K562 (cell line): ENCODE measurements around the gene GTPBP1. TPM values are rescaled to one million over a fixed set of nuclear protein-coding genes. Genes with fewer than 3 reads are reported as not detected.

ENCODE experiments used
- ATAC-seq: fragments of 200-7000 bp; cut with Tn5 transposase; 3 replicates; pipeline ENCODE4 v1.9.1; 2020; ENCODE audit warnings: moderate library complexity
- BruUV-seq: library from RNA; stranded (reverse); fragments of 400-500 nt; replicated peaks from 2 replicates; lab custom pipeline; 2021; lab: Mats Ljungman, UMichigan
- CTCF ChIA-PET: fragments of 300-600 bp; formaldehyde crosslinking; extraction: SDS; loops from one replicate; lab custom pipeline; 2021; ENCODE audit warnings: low intra/inter-chr PET ratio; lab: Yijun Ruan, JAX
- POLR2A ChIA-PET: fragments of 300-600, 350-650 bp; sonication (Branson Sonifier 250); formaldehyde crosslinking; extraction: SDS; loops from one replicate; lab custom pipeline; 2021; ENCODE audit warnings: antibody characterized with exemption, inconsistent platforms; lab: Yijun Ruan, JAX
- DNase-seq, 4 experiments: peaks; one replicate each; pipeline versions ENCODE4 v3.0.0 to v3.0.0-alpha.2; 2011 to 2018; ENCODE audit warnings: low spot score in 3 of 4, mixed read lengths in 3 of 4; ENCODE audit errors: extremely low read depth in 1 of 4
- FAIRE-seq: peaks from 2 replicates; lab custom pipeline; 2011; peaks lifted over from hg19 to GRCh38; lab: Jason Lieb, UNC
- H2AFZ ChIP-seq: 2 replicates; pipeline ENCODE4 v1.6.0; 2011; ENCODE audit warnings: low read depth, low read length, control low read depth, inconsistent platforms
- H3K27ac ChIP-seq: fragments of 200-600 bp; 3 replicates; pipeline ENCODE4 v1.8.0; 2011; ENCODE audit warnings: low read depth, mild to moderate bottlenecking, control low read depth, inconsistent platforms, low read length, moderate library complexity, mixed read lengths; ENCODE audit errors: extremely low read depth
- H3K27me3 ChIP-seq, 2 experiments: fragments of 300-600 bp in 1 of 2; 2 replicates in 1 of 2; 3 replicates in 1 of 2; pipeline versions ENCODE4 v1.6.0 to v1.8.0; 2011; ENCODE audit warnings: inconsistent platforms in 2 of 2, low read length in 2 of 2, mild to moderate bottlenecking in 1 of 2, mixed read lengths in 1 of 2, moderate library complexity in 1 of 2; ENCODE audit not compliant: control insufficient read depth in 2 of 2, insufficient read depth in 2 of 2
- H3K36me3 ChIP-seq: fragments of 300-600 bp; 3 replicates; pipeline ENCODE4 v1.8.0; 2011; ENCODE audit warnings: mild to moderate bottlenecking, low read length, inconsistent platforms; ENCODE audit not compliant: control insufficient read depth, insufficient read depth
- H3K4me1 ChIP-seq, 2 experiments: fragments of 200-600 bp in 1 of 2; replicated peaks in 1 of 2; 2 replicates in 1 of 2; 3 replicates in 1 of 2; pipeline versions ENCODE4 v1.5.1 to v1.8.0; 2011; ENCODE audit warnings: inconsistent platforms in 2 of 2, low read length in 2 of 2, mild to moderate bottlenecking in 1 of 2, mixed read lengths in 1 of 2, moderate library complexity in 1 of 2; ENCODE audit not compliant: control insufficient read depth in 2 of 2, insufficient read depth in 2 of 2
- H3K4me2 ChIP-seq: 2 replicates; pipeline ENCODE4 v1.6.1; 2011; ENCODE audit warnings: low read length, control low read depth, inconsistent platforms, mixed read lengths; ENCODE audit not compliant: insufficient read depth
- H3K4me3 ChIP-seq: fragments of 200-600 bp; sonication (generic), shearing (Covaris generic); 2 replicates; pipeline ENCODE4 v1.5.1; 2016; ENCODE audit warnings: control low read depth, inconsistent platforms
- H3K79me2 ChIP-seq: fragments of 200-600 bp; 3 replicates; pipeline ENCODE4 v1.8.0; 2011; ENCODE audit warnings: low read length, inconsistent platforms; ENCODE audit not compliant: control insufficient read depth, insufficient read depth
- H3K9ac ChIP-seq, 2 experiments: 2 replicates each; pipeline versions ENCODE4 v1.6.0 to v1.6.1; 2011; ENCODE audit warnings: low read depth in 2 of 2, low read length in 2 of 2, control low read depth in 1 of 2, inconsistent platforms in 1 of 2, mild to moderate bottlenecking in 1 of 2, mixed read lengths in 1 of 2; ENCODE audit not compliant: insufficient read depth in 1 of 2
- H3K9me1 ChIP-seq: one replicate; pipeline ENCODE4 v1.6.0; 2011; ENCODE audit warnings: inconsistent platforms, mild to moderate bottlenecking, low read length, moderate library complexity; ENCODE audit not compliant: control insufficient read depth, insufficient read depth
- H3K9me3 ChIP-seq: replicated peaks from 2 replicates; pipeline ENCODE4 v1.5.1; 2011; ENCODE audit warnings: low read depth, low read length, inconsistent platforms; ENCODE audit not compliant: control insufficient read depth, insufficient read depth
- H4K20me1 ChIP-seq: replicated peaks from 2 replicates; pipeline ENCODE4 v1.6.1; 2011; ENCODE audit warnings: low read length, inconsistent platforms, mixed read lengths; ENCODE audit not compliant: control insufficient read depth, insufficient read depth
- DLX4 ChIP-seq: fragments of 250-450 bp; sonication (Bioruptor Pico); IDR thresholded peaks from 2 replicates; pipeline ENCODE4 v1.6.1; 2021; ENCODE audit warnings: mild to moderate bottlenecking
- EP400 ChIP-seq: fragments of 450-650 bp; IDR thresholded peaks from 2 replicates; pipeline ENCODE4 v1.6.1; 2017; ENCODE audit warnings: antibody characterized with exemption, mild to moderate bottlenecking, moderate library complexity
- ETV1 ChIP-seq: fragments of 450-650 bp; conservative IDR thresholded peaks from 2 replicates; pipeline ENCODE4 v1.6.1; 2016; ENCODE audit warnings: missing genetic modification characterization, control low read depth, low read depth, missing compliant biosample characterization
- ETV5 ChIP-seq: sonication (generic); formaldehyde crosslinking; IDR thresholded peaks from 2 replicates; pipeline ENCODE4 v1.4.0; 2020; ENCODE audit warnings: low read depth, mild to moderate bottlenecking, missing genetic modification reagents
- FOS ChIP-seq: IDR thresholded peaks from 3 replicates; pipeline ENCODE4 v1.6.1; 2011; ENCODE audit not compliant: insufficient read length; ENCODE audit errors: extremely low read depth
- MNT ChIP-seq, 2 experiments: fragments of 450-650 bp; conservative IDR thresholded peaks; 2 replicates each; pipeline ENCODE4 v1.6.1; 2017; ENCODE audit warnings: mild to moderate bottlenecking in 2 of 2, moderate library complexity in 2 of 2
- MYC ChIP-seq, 2 experiments: fragments of 250-450 bp in 1 of 2; sonication (Bioruptor Pico) in 1 of 2; IDR thresholded peaks; 2 replicates each; pipeline versions ENCODE4 v1.5.1 to v1.6.1; 2012 to 2021; ENCODE audit warnings: low read depth in 2 of 2, borderline replicate concordance in 1 of 2, improper control_type of control experiment in 1 of 2, low read length in 1 of 2, mild to moderate bottlenecking in 1 of 2, moderate library complexity in 1 of 2
- SNRNP70 ChIP-seq: fragments of 200-400 bp; formaldehyde crosslinking; optimal IDR thresholded peaks from 2 replicates; pipeline ENCODE3; 2017; ENCODE audit warnings: low read depth, low read length
- YBX1 ChIP-seq: fragments of 450-650 bp; IDR thresholded peaks from 2 replicates; pipeline ENCODE4 v1.7.1; 2016; ENCODE audit warnings: mild to moderate bottlenecking
- YY1 ChIP-seq, 3 experiments: IDR thresholded peaks; 2 replicates each; pipeline ENCODE4 v1.6.1; 2011; ENCODE audit warnings: low read length in 2 of 3, mild to moderate bottlenecking in 2 of 3, moderate library complexity in 2 of 3, borderline replicate concordance in 1 of 3, control low read depth in 1 of 3, low read depth in 1 of 3; ENCODE audit not compliant: insufficient read depth in 3 of 3, insufficient replicate concordance in 2 of 3, control insufficient read depth in 1 of 3, insufficient read length in 1 of 3; ENCODE audit errors: extremely low read depth in 1 of 3
- ZNF263 ChIP-seq: sonication (generic); formaldehyde crosslinking; IDR thresholded peaks from 2 replicates; pipeline ENCODE4 v1.8.0; 2022; ENCODE audit warnings: mild to moderate bottlenecking, missing genetic modification reagents, borderline replicate concordance
- WGBS: fragments of 100-300 bp; shearing (Covaris generic); methylation state at CpG from one replicate; pipeline ENCODE4 v1.1.6; 2016; ENCODE audit warnings: low coverage, mixed read lengths; ENCODE audit not compliant: insufficient coverage; ENCODE audit errors: missing lambda C conversion rate; 5-methylcytosine and 5-hydroxymethylcytosine counted together
- in situ Hi-C: fragments of 300-500 bp; cut with MboI; formaldehyde crosslinking; loops from 4 replicates; pipeline ENCODE4 v1.15.0; 2018; ENCODE audit warnings: inconsistent platforms, mixed read lengths
- intact Hi-C: fragments of 100-400 bp; cut with micrococcal nuclease; formaldehyde crosslinking; loops from 2 replicates; pipeline ENCODE4 v1.14.2; 2022
- polyA plus RNA-seq, 8 experiments: library from polyadenylated mRNA; depleted of rRNA in 4 of 8; stranded (reverse) in 5 of 8; unstranded in 3 of 8; fragments of >200 nt; fragmentation: Nextera tagmentation in 2 of 8; fragmentation: Illumina TruSeq in 1 of 8; extraction: Ambion mirVana in 2 of 8; extraction: Trizol in 1 of 8; gene quantifications; 2 replicates each; pipeline versions ENCODE4 v1.2.1 to v1.2.3, GENCODE V29; 2011 to 2014; ENCODE audit warnings: inconsistent platforms in 1 of 8, missing spikeins in 1 of 8
- total RNA-seq, 7 experiments: library from RNA; depleted of rRNA in 6 of 7; stranded (reverse); fragments of >200 nt in 6 of 7; fragmentation: Illumina TruSeq in 2 of 7; extraction: Trizol in 2 of 7; gene quantifications; 2 replicates each; pipeline versions ENCODE4 v1.2.1 to v1.2.3, GENCODE V29; 2011 to 2021; ENCODE audit warnings: low replicate concordance in 1 of 7

The GTPBP1 gene
- total and polyA plus RNA-seq, 9 of the 15 experiments (the other 6 are each of a cell fraction or from before 2014, with no cell fraction given) = 0.83 to 53.2 (median 23.3) TPM

- intact Hi-C loops (no loop called here), in situ Hi-C loops (no loop called here)
Measured at GRCh38 chr22:38657045-38657909, 48.5 kb upstream of the GTPBP1 start.

More at GRCh38 chr22:38657045-38657909, 48.5 kb upstream of the GTPBP1 start:
- Histone ChIP-seq H3K4me1 (peaks cover 9 to 10% of the 10 kb centered on the region in 2 experiments; a peak in 4 of 5 replicates), H3K4me2 (peak overlapping the region; percentile 86), H3K9me3 (no peaks in the 10 kb centered on the region), H3K9me1 (no peaks in the 10 kb centered on the region), H3K79me2 (peaks cover 15% of the 10 kb centered on the region; the same call in 2 of the 3 replicates), H3K27ac (peak overlapping the region; percentile 98), H3K9ac (peak overlapping the region; percentile 96 to 98), H3K4me3 (peak overlapping the region; percentile 77), H3K36me3 (no peaks in the 10 kb centered on the region), H2AFZ (peak overlapping the region; percentile 96), H4K20me1 (no peaks in the 10 kb centered on the region), H3K27me3 (no peaks in the 10 kb centered on the region)
- BruUV-seq = no TSS peak
- WGBS = 2% methylated on average over 16 of the region's 16 CpGs
- peak in 2 of 4 experiments; percentile 17 to 52 for DNase-seq
- CTCF ChIA-PET = interaction anchor here (0.6 kb wide), 1 partner anchor 1225 kb away, joined by 3 read pairs; no protein-coding TSS in a partner anchor
- peak; percentile 67 for ATAC-seq
- no peak for TF ChIP-seq FOS
- no peak for TF ChIP-seq DLX4 (CRISPR knock-in tag)
- TF ChIP-seq MYC (IDR thresholded peaks at IDR 0.05; ENCODE audit: low read depth, low read length) = peak; percentile 9; the same call in 1 of the 2 replicates
- no peak for TF ChIP-seq MYC (CRISPR knock-in tag; IDR thresholded peaks at IDR 0.05; ENCODE audit: borderline replicate concordance, low read depth)
- TF ChIP-seq YY1 (IDR thresholded peaks at IDR 0.05; ENCODE audit: borderline replicate concordance in 1 of 3, control insufficient read depth in 1 of 3, extremely low read depth in 1 of 3, insufficient read depth in 3 of 3, insufficient read length in 1 of 3, insufficient replicate concordance in 2 of 3, low read depth in 1 of 3, low read length in 2 of 3) = peak in 1 of 3 experiments; percentile 61
- TF ChIP-seq EP400 = 0 out of 2 replicates have a peak, but pooled peaks have one; percentile 22
- TF ChIP-seq ETV5 (CRISPR knock-in tag) = 0 out of 2 replicates have a peak, but pooled peaks have one; percentile 21
- TF ChIP-seq MNT (conservative IDR thresholded peaks at IDR 0.05) = peak in 1 of 2 experiments; percentile 12; a peak in 1 of 4 replicates
- TF ChIP-seq ETV1 (tag) = peak; percentile 31; the same call in 1 of the 2 replicates
- TF ChIP-seq ZNF263 (CRISPR knock-in tag) = peak; percentile 87
- no peak for TF ChIP-seq YBX1
- no peak for TF ChIP-seq SNRNP70
- FAIRE-seq = peak; percentile 26
- POLR2A ChIA-PET = interaction anchor here (0.8 to 1.1 kb wide), 3 partner anchors 10 to 50 kb away, joined by 3 read pairs; no protein-coding TSS in a partner anchor
